DMS53 (cell line): Measurements from ENCODE around the gene RAB13.
"Not testable (repeated sequence)": the region's sequence is repeated elsewhere in the genome, so short reads cannot be mapped to it uniquely, and the experiment has no call there.

Experiments used
- DNase-seq: peaks from one replicate; lab custom pipeline; 2025; lab: John Stamatoyannopoulos, UW

RAB13 gene

DNA sequence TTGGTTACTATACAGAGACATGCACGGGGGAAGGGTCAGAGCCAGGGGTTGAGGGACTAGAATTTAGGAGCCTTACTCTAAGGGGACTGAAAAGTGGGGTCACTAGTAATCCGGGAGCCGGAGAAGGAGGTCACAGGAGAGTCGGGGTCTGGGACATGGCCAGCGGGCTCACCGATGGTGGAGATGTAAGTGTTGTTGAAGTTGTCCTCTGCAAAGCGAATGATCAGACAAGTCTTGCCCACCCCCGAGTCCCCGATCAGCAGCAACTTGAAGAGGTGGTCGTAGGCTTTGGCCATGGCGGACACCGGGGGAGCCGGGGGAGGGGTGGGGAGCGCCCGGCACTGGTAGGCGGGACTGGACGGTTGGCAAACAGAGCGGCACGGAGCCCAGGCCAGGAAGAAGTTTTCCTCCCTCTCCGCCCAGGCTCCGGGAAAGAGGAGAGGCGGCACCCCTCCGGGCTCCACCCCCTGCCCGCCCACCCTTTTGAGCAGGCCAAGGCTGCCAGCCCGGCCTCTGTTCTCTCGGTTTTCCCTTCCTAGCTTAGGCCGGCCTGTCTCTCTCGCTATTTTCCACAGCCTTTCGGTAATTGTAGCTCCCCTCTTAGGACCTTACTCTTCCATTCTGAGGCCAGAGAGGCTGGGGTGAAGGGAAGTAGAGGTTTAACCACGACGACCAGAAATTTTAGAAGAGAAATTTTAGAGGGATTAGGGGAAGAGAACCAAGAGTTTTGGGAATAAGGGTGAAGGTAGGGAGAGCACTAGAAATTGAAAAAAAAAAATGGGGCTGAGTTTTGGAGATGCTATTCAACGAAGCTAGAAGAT is at the start of gene RAB13:
Gene RAB13 (minus strand): TSS at position 399 of the 821 bp plus-strand sequence. CDS start 103 bp downstream, at position 296.
- DNase-seq, result peak; percentile 92

GRCh38 chr1:154033697-154034096 is 47.6 kb upstream of the RAB13 start:
- not testable (repeated sequence) for DNase-seq

DNA sequence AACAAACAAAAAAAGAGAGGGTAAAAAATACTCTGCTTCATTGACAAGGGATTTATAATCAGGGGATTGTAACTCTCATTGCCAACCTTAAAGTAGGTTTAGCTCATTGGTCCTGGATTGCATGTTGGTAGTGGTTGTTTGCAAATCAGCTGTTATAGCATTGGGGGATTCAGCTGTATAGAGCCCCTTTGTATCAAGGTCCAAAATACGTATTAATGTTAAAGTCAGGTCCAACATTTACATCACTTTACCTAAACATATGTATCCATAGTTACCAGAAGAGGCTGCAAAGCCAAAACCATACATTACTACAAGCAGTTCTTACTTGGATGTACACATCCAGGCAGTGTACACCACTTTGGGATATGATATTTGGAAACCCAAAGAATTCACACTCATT is 33.8 kb upstream of the RAB13 start:
- no peak for DNase-seq

GRCh38 chr1:154019269-154019668 is 33.1 kb upstream of the RAB13 start:
- DNase-seq, result no peak

- DNase-seq, result peak; percentile 65
Measured at GRCh38 chr1:154014154-154014907, 28.2 kb upstream of the RAB13 start.

GRCh38 chr1:154012543-154012942 is 26.4 kb upstream of the RAB13 start:
- DNase-seq, result not testable (repeated sequence)

DNA sequence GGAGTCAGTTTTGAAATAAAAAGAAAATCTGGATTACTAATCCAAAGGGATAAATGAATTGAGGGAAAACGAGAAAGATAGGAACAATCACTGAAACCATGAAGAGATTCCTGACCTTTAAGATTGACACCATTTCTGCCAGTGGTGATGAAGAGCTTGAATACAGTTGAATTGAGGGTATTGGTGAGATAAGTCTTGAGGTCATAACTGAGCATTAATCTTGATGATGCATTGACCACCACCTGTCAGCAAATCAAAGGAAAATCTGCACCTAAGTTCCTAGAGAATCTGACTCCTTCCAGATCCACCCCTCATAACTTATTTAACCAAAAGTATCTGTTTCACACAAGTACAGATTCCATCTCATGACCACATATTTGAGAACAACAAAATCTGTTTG is 26.0 kb upstream of the RAB13 start:
- no peak for DNase-seq

- DNase-seq, result no peak
Measured at GRCh38 chr1:154006136-154006535, 20.0 kb upstream of the RAB13 start.

- no peak for DNase-seq
Measured at GRCh38 chr1:154000420-154000819, 14.3 kb upstream of the RAB13 start.

DNA sequence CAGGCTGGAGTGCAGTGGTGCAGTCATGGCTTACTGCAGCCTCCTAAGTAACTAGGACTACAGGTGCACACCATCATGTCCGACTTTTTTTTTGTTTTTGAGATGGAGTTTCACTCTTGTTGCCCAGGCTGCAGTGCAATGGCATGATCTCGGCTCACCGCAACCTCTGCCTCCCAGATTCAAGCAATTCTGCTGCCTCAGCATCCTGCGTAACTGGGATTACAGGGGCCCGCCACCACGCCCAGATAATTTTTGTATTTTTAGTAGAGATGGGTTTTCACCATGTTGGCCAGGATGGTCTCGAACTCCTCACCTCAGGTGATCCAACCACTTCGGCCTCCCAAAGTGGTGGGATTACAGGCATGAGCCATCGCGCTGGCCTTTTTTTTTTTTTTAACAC is 10.7 kb upstream of the RAB13 start:
- DNase-seq, result peak; percentile 42

GRCh38 chr1:153995640-153996039 is 9.5 kb upstream of the RAB13 start:
- no peak for DNase-seq

DNA sequence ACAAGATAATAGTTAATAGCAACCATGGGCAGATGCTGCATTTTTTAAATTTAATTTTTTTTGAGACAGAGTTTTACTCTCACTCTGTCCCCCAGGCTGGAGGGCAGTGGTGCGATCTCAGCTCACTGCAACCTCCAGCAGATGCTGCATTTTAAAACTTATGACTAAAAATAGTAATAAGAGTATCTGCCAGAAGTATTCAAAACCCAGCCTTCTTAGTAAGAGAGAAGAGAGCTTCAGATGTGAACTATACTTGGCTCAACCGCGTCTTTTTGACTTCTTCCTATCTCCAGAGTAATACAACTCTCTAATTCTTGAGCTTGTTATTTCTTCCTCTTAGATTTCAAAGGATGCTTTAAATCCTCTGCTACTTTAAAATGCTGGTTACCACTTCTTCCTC is 9.1 kb upstream of the RAB13 start:
- no peak for DNase-seq

GRCh38 chr1:153991806-153992205 is 5.7 kb upstream of the RAB13 start:
- no peak for DNase-seq

GRCh38 chr1:153991151-153991630 is 5.1 kb upstream of the RAB13 start:
- no peak for DNase-seq

- peak; percentile 99 for DNase-seq
Measured at GRCh38 chr1:153990468-153991150, 4.5 kb upstream of the RAB13 start, which contains the start of gene RPS27. RPS27 (plus strand) TSS chr1:153990762; CDS start chr1:153990797, 35 bp downstream.

- no peak for DNase-seq
Measured at GRCh38 chr1:153987621-153988020, 1.5 kb upstream of the RAB13 start.

DNA sequence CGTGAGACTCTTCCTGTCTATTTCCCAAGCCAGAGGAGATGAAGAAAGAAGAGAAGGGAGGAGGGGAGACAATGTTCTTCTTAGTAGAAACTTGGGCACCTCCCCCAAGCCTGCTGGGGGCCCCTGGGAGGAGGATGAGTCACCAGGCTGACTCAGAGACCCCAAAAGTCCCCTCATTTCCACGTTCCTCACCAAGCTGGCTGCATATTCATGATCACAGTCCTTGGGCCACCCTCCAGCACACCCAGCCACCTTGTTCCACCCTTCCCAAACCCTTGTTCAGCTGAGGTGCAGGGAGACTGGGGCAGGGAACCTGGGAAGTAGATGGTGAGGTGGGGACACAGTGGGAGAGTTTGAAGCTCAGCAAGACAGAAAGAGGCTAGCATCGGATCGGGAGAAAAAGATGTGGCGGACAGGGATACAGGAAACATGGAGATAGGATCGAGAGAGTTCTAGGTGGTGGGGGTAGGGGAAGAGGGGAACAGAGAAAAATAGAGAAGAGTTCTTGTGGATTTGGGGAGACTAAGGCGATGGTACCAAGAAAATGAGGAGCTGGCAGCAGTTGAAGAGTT is 712 bp downstream of the RAB13 start:
- DNase-seq, result no peak

- no peak for DNase-seq
Measured at GRCh38 chr1:153984123-153984894, 1.8 kb downstream of the RAB13 start.

GRCh38 chr1:153981735-153982134 is 4.4 kb downstream of the RAB13 start:
- not testable (repeated sequence) for DNase-seq

GRCh38 chr1:153979091-153979490 is 7.0 kb downstream of the RAB13 start:
- not testable (repeated sequence) for DNase-seq

GRCh38 chr1:153978274-153978909 is 7.7 kb downstream of the RAB13 start:
- no peak for DNase-seq
